ENCODE measurements around the gene MREG.

The MREG gene

GRCh38 chr2:215952860-215953637 lies 60.3 kb downstream of the MREG start:
- no peak for TF ChIP-seq JUND (IDR thresholded peaks at IDR 0.05; ENCODE audit: low read depth)
- in situ Hi-C loops (cut with HindIII; ENCODE audit: low pct_unique_long_range_greater_than_20kb, low sequenced_read_pairs): no loop called here
- no peak for DNase-seq (ENCODE audit: low read depth in 1 of 2, low spot score in 1 of 2)

- TF ChIP-seq JUND (IDR thresholded peaks at IDR 0.05; ENCODE audit: low read depth): no peak
- DNase-seq (ENCODE audit: low read depth in 1 of 2, low spot score in 1 of 2): no peak
- in situ Hi-C loops (cut with HindIII; ENCODE audit: low pct_unique_long_range_greater_than_20kb, low sequenced_read_pairs): no loop called here
Observed at GRCh38 chr2:215951558-215951957, 61.8 kb downstream of the MREG start.

- peak in 1 of 2 experiments; percentile 66 for DNase-seq (ENCODE audit: low read depth in 1 of 2, low spot score in 1 of 2)
- in situ Hi-C loops (cut with HindIII; ENCODE audit: low pct_unique_long_range_greater_than_20kb, low sequenced_read_pairs): no loop called here
- TF ChIP-seq JUND (IDR thresholded peaks at IDR 0.05; ENCODE audit: low read depth): no peak
Observed at GRCh38 chr2:215949991-215950404, 63.4 kb downstream of the MREG start.

GRCh38 chr2:215948051-215948450 lies 65.3 kb downstream of the MREG start:
- in situ Hi-C loops (cut with HindIII; ENCODE audit: low pct_unique_long_range_greater_than_20kb, low sequenced_read_pairs): no loop called here
- DNase-seq (ENCODE audit: low read depth in 1 of 2, low spot score in 1 of 2): no peak
- no peak for TF ChIP-seq JUND (IDR thresholded peaks at IDR 0.05; ENCODE audit: low read depth)

- in situ Hi-C loops (cut with HindIII; ENCODE audit: low pct_unique_long_range_greater_than_20kb, low sequenced_read_pairs): no loop called here
- TF ChIP-seq JUND (IDR thresholded peaks at IDR 0.05; ENCODE audit: low read depth): no peak
- no peak for DNase-seq (ENCODE audit: low read depth in 1 of 2, low spot score in 1 of 2)
Observed at GRCh38 chr2:215946586-215946985, 66.8 kb downstream of the MREG start.

GRCh38 chr2:215942194-215942593 lies 71.2 kb downstream of the MREG start:
- no peak for DNase-seq (ENCODE audit: low read depth in 1 of 2, low spot score in 1 of 2)
- in situ Hi-C loops (cut with HindIII; ENCODE audit: low pct_unique_long_range_greater_than_20kb, low sequenced_read_pairs): no loop called here
- TF ChIP-seq JUND (IDR thresholded peaks at IDR 0.05; ENCODE audit: low read depth): no peak

- in situ Hi-C loops (cut with HindIII; ENCODE audit: low pct_unique_long_range_greater_than_20kb, low sequenced_read_pairs): no loop called here
- no peak for DNase-seq (ENCODE audit: low read depth in 1 of 2, low spot score in 1 of 2)
- no peak for TF ChIP-seq JUND (IDR thresholded peaks at IDR 0.05; ENCODE audit: low read depth)
Observed at GRCh38 chr2:215941726-215942125, 71.6 kb downstream of the MREG start.

- TF ChIP-seq JUND (IDR thresholded peaks at IDR 0.05; ENCODE audit: low read depth): no peak
- DNase-seq (ENCODE audit: low read depth in 1 of 2, low spot score in 1 of 2): no peak
- in situ Hi-C loops (cut with HindIII; ENCODE audit: low pct_unique_long_range_greater_than_20kb, low sequenced_read_pairs): no loop called here
Observed at GRCh38 chr2:215940645-215941184, 72.6 kb downstream of the MREG start.

- in situ Hi-C loops (cut with HindIII; ENCODE audit: low pct_unique_long_range_greater_than_20kb, low sequenced_read_pairs): no loop called here
- TF ChIP-seq JUND (IDR thresholded peaks at IDR 0.05; ENCODE audit: low read depth): no peak
- no peak for DNase-seq (ENCODE audit: low read depth in 1 of 2, low spot score in 1 of 2)
Observed at GRCh38 chr2:215937190-215937589, 76.2 kb downstream of the MREG start.

GRCh38 chr2:215933151-215933550 lies 80.2 kb downstream of the MREG start:
- no peak for TF ChIP-seq JUND (IDR thresholded peaks at IDR 0.05; ENCODE audit: low read depth)
- in situ Hi-C loops (cut with HindIII; ENCODE audit: low pct_unique_long_range_greater_than_20kb, low sequenced_read_pairs): no loop called here
- DNase-seq (ENCODE audit: low read depth in 1 of 2, low spot score in 1 of 2): no peak

- peak; percentile 19 to 83 for DNase-seq (ENCODE audit: low read depth in 1 of 2, low spot score in 1 of 2)
- no peak for TF ChIP-seq JUND (IDR thresholded peaks at IDR 0.05; ENCODE audit: low read depth)
- in situ Hi-C loops (cut with HindIII; ENCODE audit: low pct_unique_long_range_greater_than_20kb, low sequenced_read_pairs): no loop called here
Observed at GRCh38 chr2:215931256-215931903, 82.0 kb downstream of the MREG start.

GRCh38 chr2:215930505-215931253 lies 82.7 kb downstream of the MREG start:
- in situ Hi-C loops (cut with HindIII; ENCODE audit: low pct_unique_long_range_greater_than_20kb, low sequenced_read_pairs): no loop called here
- DNase-seq (ENCODE audit: low read depth in 1 of 2, low spot score in 1 of 2): peak in 1 of 2 experiments; percentile 73
- TF ChIP-seq JUND (IDR thresholded peaks at IDR 0.05; ENCODE audit: low read depth): peak; percentile 65; the same call in 1 of the 2 replicates

Data from T47D (cell line).